VCaP (cell line): Measurements from ENCODE around the gene EDRF1.
A peak's percentile ranks its signal among the peaks of the same experiment; 100 is the strongest.
"Not testable (repeated sequence)": the region's sequence is repeated elsewhere in the genome, so short reads cannot be mapped to it uniquely, and the experiment has no call there.

ENCODE experiments used
- H3K27ac ChIP-seq: fragments of 450-650 bp; 2 replicates; pipeline ENCODE4 v1.5.1; 2017
- TF ChIP-seq, protein P1 (sequence below): fragments of 450-650 bp; conservative IDR thresholded peaks from 2 replicates; pipeline ENCODE4 v1.5.1; 2017; ENCODE audit warnings: mild to moderate bottlenecking, moderate library complexity

Gene EDRF1

GRCh38 chr10:125711110-125711750 is 8.3 kb upstream of the EDRF1 start:
- TF ChIP-seq, protein P1, sequence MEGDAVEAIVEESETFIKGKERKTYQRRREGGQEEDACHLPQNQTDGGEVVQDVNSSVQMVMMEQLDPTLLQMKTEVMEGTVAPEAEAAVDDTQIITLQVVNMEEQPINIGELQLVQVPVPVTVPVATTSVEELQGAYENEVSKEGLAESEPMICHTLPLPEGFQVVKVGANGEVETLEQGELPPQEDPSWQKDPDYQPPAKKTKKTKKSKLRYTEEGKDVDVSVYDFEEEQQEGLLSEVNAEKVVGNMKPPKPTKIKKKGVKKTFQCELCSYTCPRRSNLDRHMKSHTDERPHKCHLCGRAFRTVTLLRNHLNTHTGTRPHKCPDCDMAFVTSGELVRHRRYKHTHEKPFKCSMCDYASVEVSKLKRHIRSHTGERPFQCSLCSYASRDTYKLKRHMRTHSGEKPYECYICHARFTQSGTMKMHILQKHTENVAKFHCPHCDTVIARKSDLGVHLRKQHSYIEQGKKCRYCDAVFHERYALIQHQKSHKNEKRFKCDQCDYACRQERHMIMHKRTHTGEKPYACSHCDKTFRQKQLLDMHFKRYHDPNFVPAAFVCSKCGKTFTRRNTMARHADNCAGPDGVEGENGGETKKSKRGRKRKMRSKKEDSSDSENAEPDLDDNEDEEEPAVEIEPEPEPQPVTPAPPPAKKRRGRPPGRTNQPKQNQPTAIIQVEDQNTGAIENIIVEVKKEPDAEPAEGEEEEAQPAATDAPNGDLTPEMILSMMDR = no peak
- no peak overlapping the region for H3K27ac ChIP-seq

DNA sequence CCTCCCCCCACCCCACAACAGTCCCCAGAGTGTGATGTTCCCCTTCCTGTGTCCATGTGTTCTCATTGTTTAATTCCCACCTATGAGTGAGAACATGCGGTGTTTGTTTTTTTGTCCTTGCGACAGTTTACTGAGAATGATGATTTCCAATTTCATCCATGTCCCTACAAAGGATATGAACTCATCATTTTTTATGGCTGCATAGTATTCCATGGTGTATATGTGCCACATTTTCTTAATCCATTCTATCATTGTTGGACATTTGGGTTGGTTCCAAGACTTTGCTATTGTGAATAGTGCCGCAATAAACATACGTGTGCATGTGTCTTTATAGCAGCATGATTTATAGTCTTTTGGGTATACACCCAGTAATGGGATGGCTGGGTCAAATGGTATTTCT is 4.8 kb upstream of the EDRF1 start:
- not testable (repeated sequence) for H3K27ac ChIP-seq

DNA sequence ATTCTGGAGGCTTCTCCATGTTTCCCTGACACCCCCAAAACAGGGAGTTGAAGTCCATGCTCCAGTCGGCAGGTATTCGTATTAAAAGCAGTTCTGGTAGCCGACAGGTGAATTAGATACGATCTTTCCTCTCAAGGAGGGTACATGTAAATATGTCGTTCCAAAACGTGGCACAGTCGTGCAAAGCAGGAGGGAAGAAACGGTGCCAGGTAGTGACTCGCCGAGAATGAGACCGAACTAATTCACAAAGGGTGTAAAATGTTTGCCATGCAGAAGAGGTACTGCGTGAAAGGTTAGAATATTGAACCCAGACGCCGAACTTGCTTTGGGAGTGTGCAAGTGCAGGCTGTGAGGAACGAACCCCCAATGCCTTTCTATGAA is 483 bp downstream of the EDRF1 start:
- TF ChIP-seq, protein P1 = no peak

DNA sequence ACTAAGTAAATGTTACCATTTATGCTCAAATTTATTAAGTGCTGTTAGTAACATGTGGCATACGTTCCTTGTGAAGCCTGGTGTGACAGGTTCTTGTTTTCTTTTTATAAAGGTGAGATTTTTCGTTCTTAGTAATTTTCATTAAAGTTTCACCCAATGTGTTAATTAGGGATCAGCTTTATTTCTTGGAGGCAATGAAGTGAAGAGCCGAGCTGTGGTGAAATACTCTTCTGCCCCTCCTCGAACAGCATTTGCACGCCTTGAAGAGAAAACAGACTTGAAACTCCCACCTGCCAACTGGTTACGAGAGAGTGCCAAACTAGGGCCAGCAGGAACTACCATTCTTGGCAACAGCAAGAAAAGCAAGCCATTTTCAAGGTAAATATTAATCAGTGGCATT is 1.5 kb downstream of the EDRF1 start:
- H3K27ac ChIP-seq = peak overlapping the region; percentile 88
- TF ChIP-seq, protein P1 = no peak

More for the DNA sequence above, 483 bp downstream of the EDRF1 start:
- peak overlapping the region; percentile 88 for H3K27ac ChIP-seq

DNA sequence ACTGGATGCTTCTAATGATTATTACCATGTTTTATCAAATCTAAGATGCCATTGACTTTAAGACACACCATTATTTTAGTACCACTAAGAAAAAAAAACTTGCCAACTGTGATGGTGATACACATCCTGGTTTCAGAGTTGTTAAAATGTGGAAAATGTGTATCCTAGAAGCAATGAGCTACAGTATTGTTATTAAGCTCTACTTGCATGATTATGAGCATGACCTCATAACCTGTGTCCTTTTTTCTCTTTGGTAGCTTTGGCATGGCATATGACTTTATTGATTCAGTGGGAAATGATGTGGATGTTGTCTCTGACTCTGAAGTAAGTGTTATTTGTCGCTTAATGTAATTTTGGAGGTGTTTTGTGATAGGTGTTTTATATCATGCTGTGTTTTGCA is 3.3 kb downstream of the EDRF1 start:
- H3K27ac ChIP-seq = peak overlapping the region; percentile 88
- TF ChIP-seq, protein P1 = no peak

DNA sequence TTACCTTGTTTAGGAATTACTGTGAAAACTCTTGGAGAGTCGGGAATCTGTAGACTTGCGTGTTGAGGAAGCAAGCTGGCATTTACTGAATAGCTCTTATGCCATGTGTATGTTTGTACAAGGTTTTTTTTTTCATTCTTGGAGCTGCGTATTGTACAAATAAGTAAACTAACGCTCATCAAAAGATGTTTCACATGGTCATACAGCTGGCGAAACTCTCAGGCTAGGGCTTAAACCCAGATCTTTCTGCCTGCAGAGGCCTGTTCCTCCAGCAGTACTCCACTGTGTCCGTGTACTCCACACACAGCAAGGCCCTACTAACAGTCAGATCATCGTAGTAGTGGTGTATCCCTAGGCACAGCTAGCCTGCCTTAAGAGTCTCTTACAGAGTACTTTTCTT is 7.4 kb downstream of the EDRF1 start:
- peak overlapping the region; percentile 88 for H3K27ac ChIP-seq
- TF ChIP-seq, protein P1 = no peak

- peak overlapping the region; percentile 88 for H3K27ac ChIP-seq
- TF ChIP-seq, protein P1 = no peak
Measured at GRCh38 chr10:125727436-125727835, 7.9 kb downstream of the EDRF1 start.

GRCh38 chr10:125734148-125734547 is 14.6 kb downstream of the EDRF1 start:
- TF ChIP-seq, protein P1 = no peak
- no peak overlapping the region for H3K27ac ChIP-seq
